OCI-LY3 (cell line): ENCODE results near the gene CSF3.

Experiments
- H2AFZ ChIP-seq: fragments of 200-600, 300-600 bp; shearing (Covaris generic); 2 replicates; pipeline ENCODE4 v1.6.0; 2014; ENCODE audit warnings: antibody characterized with exemption, low read depth, low read length
- H3K27ac ChIP-seq: fragments of 200-600, 300-600 bp; sonication (generic); 2 replicates; pipeline ENCODE4 v1.5.1; 2014; ENCODE audit warnings: mild to moderate bottlenecking, low read length, moderate library complexity, mixed read lengths
- H3K27me3 ChIP-seq: fragments of 200-600, 300-600 bp; sonication (generic); 2 replicates; pipeline ENCODE4 v1.6.1; 2014; ENCODE audit warnings: low read depth, low read length, mixed read lengths
- H3K36me3 ChIP-seq: fragments of 200-600, 300-600 bp; sonication (generic); replicated peaks from 2 replicates; pipeline ENCODE3; 2014; ENCODE audit warnings: low read depth, low read length, mixed read lengths
- H3K4me1 ChIP-seq: fragments of 300-600, 200-600 bp; sonication (generic); 2 replicates; pipeline ENCODE4 v1.6.1; 2014; ENCODE audit warnings: low read length, mixed read lengths
- H3K4me2 ChIP-seq: fragments of 200-600, 300-600 bp; sonication (generic); 2 replicates; pipeline ENCODE4 v1.6.1; 2014; ENCODE audit warnings: low read length, mixed read lengths
- H3K4me3 ChIP-seq: fragments of 300-600, 200-600 bp; sonication (generic); 2 replicates; pipeline ENCODE4 v1.5.1; 2014; ENCODE audit warnings: antibody characterized with exemption, mild to moderate bottlenecking, low read length, moderate library complexity
- H3K79me2 ChIP-seq: fragments of 300-600, 200-600 bp; shearing (Covaris generic); 2 replicates; pipeline ENCODE4 v1.6.1; 2014; ENCODE audit warnings: mild to moderate bottlenecking, low read length, mixed read lengths
- H3K9ac ChIP-seq: fragments of 300-600, 200-600 bp; shearing (Covaris generic); 2 replicates; pipeline ENCODE4 v1.6.0; 2014; ENCODE audit warnings: mild to moderate bottlenecking, low read length, moderate library complexity
- H3K9me3 ChIP-seq: fragments of 200-600, 300-600 bp; shearing (Covaris generic); 2 replicates; pipeline ENCODE4 v1.6.1; 2014; ENCODE audit warnings: low read length, mixed read lengths; ENCODE audit not compliant: insufficient read depth
- H4K20me1 ChIP-seq: fragments of 200-600, 300-600 bp; sonication (generic); 2 replicates; pipeline ENCODE4 v1.6.1; 2016; ENCODE audit warnings: low read length, mixed read lengths; ENCODE audit not compliant: insufficient read depth
- EZH2phosphoT487 ChIP-seq: fragments of 200-600 bp; shearing (Covaris generic); IDR thresholded peaks from 2 replicates; pipeline ENCODE4 v1.6.1; 2018; ENCODE audit warnings: antibody characterized with exemption, mixed run types, low read depth
- TF ChIP-seq, protein P1 (sequence below): fragments of 200-600, 300-600 bp; sonication (generic); IDR thresholded peaks from 2 replicates; pipeline ENCODE4 v1.5.1; 2014; ENCODE audit warnings: antibody characterized with exemption, low read length, low read depth

Gene CSF3

DNA sequence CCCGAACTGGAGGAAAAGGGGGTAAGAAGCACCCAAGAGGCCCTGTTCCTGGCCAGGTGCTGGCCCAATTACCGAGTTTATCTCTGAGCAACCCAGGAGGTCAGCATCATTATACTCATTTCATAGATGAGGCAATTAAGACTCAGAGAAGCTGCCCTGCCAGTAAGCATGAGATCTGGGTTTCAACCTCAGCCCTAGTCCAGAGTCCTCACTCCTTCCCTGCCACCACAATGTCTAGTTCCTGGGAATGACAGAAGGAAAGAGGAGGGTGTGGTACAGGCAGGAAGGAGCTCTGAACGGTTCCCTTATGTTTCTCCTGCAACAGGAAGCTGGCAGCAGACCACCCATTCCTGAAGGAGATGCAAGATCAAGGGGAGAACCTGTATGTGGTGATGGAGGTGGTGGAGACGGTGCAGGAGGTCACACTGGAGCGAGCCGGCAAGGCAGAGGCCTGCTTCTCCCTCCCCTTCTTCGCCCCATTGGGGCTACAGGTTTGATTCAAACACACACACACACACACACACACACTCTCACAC, 45.0 kb upstream of the CSF3 start:
- no peak overlapping the region for H2AFZ ChIP-seq
- H3K27ac ChIP-seq = no peak overlapping the region
- H3K36me3 ChIP-seq = no peaks in the 10 kb centered on the region
- no peaks in the 10 kb centered on the region for H3K9me3 ChIP-seq
- H3K79me2 ChIP-seq = no peaks in the 10 kb centered on the region
- no peak overlapping the region for H3K4me3 ChIP-seq
- no peak overlapping the region for H3K9ac ChIP-seq
- TF ChIP-seq, protein P1, sequence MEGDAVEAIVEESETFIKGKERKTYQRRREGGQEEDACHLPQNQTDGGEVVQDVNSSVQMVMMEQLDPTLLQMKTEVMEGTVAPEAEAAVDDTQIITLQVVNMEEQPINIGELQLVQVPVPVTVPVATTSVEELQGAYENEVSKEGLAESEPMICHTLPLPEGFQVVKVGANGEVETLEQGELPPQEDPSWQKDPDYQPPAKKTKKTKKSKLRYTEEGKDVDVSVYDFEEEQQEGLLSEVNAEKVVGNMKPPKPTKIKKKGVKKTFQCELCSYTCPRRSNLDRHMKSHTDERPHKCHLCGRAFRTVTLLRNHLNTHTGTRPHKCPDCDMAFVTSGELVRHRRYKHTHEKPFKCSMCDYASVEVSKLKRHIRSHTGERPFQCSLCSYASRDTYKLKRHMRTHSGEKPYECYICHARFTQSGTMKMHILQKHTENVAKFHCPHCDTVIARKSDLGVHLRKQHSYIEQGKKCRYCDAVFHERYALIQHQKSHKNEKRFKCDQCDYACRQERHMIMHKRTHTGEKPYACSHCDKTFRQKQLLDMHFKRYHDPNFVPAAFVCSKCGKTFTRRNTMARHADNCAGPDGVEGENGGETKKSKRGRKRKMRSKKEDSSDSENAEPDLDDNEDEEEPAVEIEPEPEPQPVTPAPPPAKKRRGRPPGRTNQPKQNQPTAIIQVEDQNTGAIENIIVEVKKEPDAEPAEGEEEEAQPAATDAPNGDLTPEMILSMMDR = no peak
- no peak for TF ChIP-seq EZH2phosphoT487
- no peak overlapping the region for H3K4me2 ChIP-seq
- H3K27me3 ChIP-seq = peaks cover 38% of the 10 kb centered on the region
- no peaks in the 10 kb centered on the region for H4K20me1 ChIP-seq
- H3K4me1 ChIP-seq = peaks cover 10% of the 10 kb centered on the region

DNA sequence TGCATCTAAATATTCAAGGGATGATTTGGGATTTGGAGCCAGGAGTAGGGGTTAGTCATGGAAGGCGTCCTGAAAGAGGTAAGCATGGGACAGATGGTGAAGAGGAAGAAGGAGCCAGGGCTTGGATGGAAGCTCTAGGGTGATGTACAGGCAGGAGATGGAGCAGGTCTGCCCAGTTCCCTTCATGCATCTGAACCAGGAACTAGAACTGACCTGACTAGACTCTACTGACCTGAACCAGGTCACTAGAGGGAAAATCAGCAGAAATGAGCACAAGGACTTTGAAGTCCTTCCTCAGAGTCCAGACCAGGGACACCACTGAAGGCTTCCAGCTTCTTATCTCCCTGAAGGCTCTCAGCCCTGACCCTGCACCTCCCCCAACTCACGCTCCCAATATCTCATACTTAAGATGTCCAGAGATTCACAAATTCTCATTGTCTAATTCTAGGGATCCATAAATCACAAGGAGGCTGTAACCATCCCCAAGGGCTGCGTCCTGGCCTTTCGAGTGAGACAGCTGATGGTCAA, 44.1 kb upstream of the CSF3 start:
- H3K9ac ChIP-seq = no peak overlapping the region
- H2AFZ ChIP-seq = no peak overlapping the region
- no peak overlapping the region for H3K27ac ChIP-seq
- no peak for TF ChIP-seq EZH2phosphoT487
- TF ChIP-seq, protein P1 = no peak
- H3K9me3 ChIP-seq = no peaks in the 10 kb centered on the region
- H4K20me1 ChIP-seq = no peaks in the 10 kb centered on the region
- no peaks in the 10 kb centered on the region for H3K79me2 ChIP-seq
- H3K4me1 ChIP-seq = peaks cover 10% of the 10 kb centered on the region
- peaks cover 47% of the 10 kb centered on the region for H3K27me3 ChIP-seq
- no peak overlapping the region for H3K4me2 ChIP-seq
- no peaks in the 10 kb centered on the region for H3K36me3 ChIP-seq
- H3K4me3 ChIP-seq = no peak overlapping the region

DNA sequence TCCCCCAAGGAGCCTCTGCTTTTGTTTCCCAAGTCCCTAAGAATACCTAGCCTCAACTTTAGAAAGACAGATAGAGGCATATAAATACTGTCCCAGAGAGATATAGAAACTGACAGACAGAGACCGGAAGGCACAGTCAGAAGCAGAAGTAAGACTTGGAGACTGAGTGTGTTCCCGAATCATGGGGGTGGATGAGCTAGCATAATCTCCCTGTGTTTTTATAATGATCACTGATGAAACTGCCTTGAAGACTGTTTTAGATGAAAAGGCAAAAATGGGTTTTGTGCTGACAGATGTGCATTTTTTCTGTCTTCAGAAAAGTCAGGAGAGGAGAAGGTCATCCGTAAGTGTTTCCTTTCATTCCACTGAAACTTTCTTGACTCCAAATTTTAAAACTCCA, 43.0 kb upstream of the CSF3 start:
- H3K9ac ChIP-seq = peak overlapping the region; percentile 28; the same call in 1 of the 2 replicates
- peaks cover 43% of the 10 kb centered on the region for H3K27me3 ChIP-seq
- no peaks in the 10 kb centered on the region for H3K9me3 ChIP-seq
- H3K36me3 ChIP-seq = no peaks in the 10 kb centered on the region
- H3K4me1 ChIP-seq = peaks cover 10% of the 10 kb centered on the region
- H3K27ac ChIP-seq = no peak overlapping the region
- no peaks in the 10 kb centered on the region for H4K20me1 ChIP-seq
- peak overlapping the region; percentile 72 for H3K4me2 ChIP-seq
- TF ChIP-seq EZH2phosphoT487 = no peak
- TF ChIP-seq, protein P1 = no peak
- H3K4me3 ChIP-seq = peak overlapping the region; percentile 63
- H2AFZ ChIP-seq = peak overlapping the region; percentile 87; the same call in 1 of the 2 replicates
- H3K79me2 ChIP-seq = no peaks in the 10 kb centered on the region

DNA sequence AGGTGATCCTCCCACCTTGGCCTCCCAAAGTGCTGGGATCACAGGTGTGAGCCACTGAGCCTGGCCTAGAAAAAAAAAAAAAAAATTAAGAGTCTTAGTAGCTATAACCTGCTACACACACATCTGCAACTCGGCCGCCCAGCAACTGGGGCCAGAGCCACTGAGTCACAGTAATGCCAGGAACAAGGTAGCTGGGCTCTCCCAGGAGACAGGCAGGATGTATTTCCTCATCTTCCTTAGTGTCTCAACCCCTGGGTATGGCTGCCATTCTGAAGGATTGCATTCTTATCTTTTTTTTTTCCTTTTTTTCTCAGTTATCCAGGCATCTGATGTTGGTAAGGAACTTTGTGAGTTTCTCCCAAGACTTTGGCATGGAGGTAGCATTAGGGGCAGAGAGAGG, 41.7 kb upstream of the CSF3 start:
- H4K20me1 ChIP-seq = no peaks in the 10 kb centered on the region
- no peak for TF ChIP-seq EZH2phosphoT487
- TF ChIP-seq, protein P1 = no peak
- peaks cover 43% of the 10 kb centered on the region for H3K27me3 ChIP-seq
- H3K9me3 ChIP-seq = no peaks in the 10 kb centered on the region
- H3K36me3 ChIP-seq = no peaks in the 10 kb centered on the region
- H3K4me3 ChIP-seq = no peak overlapping the region
- no peak overlapping the region for H3K27ac ChIP-seq
- H2AFZ ChIP-seq = no peak overlapping the region
- H3K4me2 ChIP-seq = no peak overlapping the region
- H3K9ac ChIP-seq = no peak overlapping the region
- H3K4me1 ChIP-seq = peaks cover 10% of the 10 kb centered on the region
- H3K79me2 ChIP-seq = no peaks in the 10 kb centered on the region
